ENCODE measurements around the gene PHGDH.
"Not testable (repeated sequence)": the region's sequence is repeated elsewhere in the genome, so short reads cannot be mapped to it uniquely, and the experiment has no call there.

The PHGDH gene

GRCh38 chr1:119711804-119712341 lies at the start of gene PHGDH:
TSS of gene PHGDH (plus strand) at chr1:119711934. CDS start at chr1:119712023, 89 bp downstream.
- peak; percentile 89 for DNase-seq

GRCh38 chr1:119662034-119662437 lies 49.7 kb upstream of the PHGDH start:
- no peak for DNase-seq

GRCh38 chr1:119664067-119664466 lies 47.7 kb upstream of the PHGDH start:
- no peak for DNase-seq

GRCh38 chr1:119667173-119667572 lies 44.6 kb upstream of the PHGDH start:
- no peak for DNase-seq

- DNase-seq, result no peak
These were observed 40.8 kb upstream of the PHGDH start for GRCh38 chr1:119670898-119671297.

DNA sequence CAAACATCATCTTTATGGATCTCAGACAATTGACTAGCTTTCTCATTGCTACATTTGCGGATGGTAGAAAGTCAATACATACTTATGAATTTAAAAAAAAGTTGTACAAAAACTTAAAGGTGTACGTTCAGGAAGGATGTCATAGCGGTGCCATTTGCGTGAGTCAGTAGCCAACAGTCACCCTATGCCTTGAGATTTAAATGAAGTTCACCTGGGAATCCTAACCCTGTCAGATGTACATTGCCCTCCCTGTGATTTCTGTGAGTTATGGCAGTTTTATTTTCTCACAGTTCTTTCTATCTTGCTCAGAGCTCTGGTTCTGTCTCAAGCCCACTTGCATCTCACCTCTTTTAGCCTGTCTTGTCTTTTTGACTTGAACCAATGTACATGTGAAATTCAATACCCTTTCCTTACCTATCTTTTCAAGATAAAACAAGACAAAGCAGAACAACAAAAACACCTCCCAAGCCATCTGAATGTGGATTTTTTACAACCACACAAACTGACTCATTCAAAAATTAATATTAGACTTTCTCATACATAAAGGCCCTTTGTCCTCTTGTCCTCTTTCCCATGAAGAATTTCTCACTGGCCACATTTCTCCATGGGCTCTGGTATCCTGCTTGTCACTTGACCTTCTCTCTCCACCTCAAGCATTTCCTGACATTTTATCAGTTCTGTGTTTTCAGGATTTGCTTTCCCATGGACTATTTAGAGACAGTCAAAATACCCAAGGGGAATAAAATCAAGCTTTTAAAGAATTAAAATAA lies 38.4 kb upstream of the PHGDH start:
- DNase-seq, result no peak

- no peak for DNase-seq
These were observed 37.6 kb upstream of the PHGDH start for GRCh38 chr1:119674111-119674526.

GRCh38 chr1:119674835-119675289 lies 36.9 kb upstream of the PHGDH start:
- peak; percentile 41 for DNase-seq

GRCh38 chr1:119675349-119676345 lies 36.1 kb upstream of the PHGDH start:
- peak; percentile 85 for DNase-seq

GRCh38 chr1:119676571-119677206 lies 35.0 kb upstream of the PHGDH start:
- DNase-seq, result no peak

- DNase-seq, result no peak
These were observed 32.5 kb upstream of the PHGDH start for GRCh38 chr1:119679223-119679622.

GRCh38 chr1:119680193-119680592 lies 31.5 kb upstream of the PHGDH start:
- DNase-seq, result no peak

DNA sequence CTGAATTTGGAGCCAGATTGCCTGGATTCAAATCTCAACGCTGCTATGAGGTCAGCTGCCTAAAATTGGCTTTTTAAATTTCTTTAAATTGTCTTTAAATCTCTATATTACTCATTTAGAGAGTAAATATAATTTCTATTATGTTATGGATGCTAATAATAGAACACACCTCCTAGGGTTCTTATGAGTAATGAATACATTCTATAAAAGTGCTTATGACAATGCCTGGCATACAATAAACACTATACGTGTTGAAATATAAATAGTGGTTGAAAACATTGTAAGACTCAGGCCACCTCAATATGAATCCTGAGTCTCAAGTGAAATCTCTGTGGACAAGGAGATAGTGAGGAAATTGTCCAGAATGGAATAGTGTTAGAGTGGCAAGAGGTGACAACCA lies 31.0 kb upstream of the PHGDH start:
- DNase-seq, result no peak

- DNase-seq, result no peak
These were observed 30.2 kb upstream of the PHGDH start for GRCh38 chr1:119681560-119681959.

DNA sequence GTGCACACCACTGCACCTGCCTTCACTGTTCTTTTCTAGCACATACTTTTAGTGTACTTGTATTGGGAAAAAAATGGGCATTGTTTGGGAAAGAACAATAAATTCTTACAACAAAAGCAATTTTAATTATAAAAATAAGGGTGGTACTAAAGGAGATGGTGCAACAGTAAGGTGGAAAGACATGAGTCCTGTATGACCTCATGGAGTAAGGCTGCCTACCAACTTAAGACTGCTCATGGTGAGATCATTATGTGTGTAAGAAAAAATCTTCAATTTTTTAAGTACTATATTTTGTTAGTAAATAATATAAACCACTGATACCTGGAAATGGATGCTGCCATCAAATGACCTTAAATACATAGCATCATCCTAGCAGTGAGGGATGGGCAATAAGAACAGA lies 29.6 kb upstream of the PHGDH start:
- DNase-seq, result no peak

GRCh38 chr1:119683893-119684292 lies 27.8 kb upstream of the PHGDH start:
- DNase-seq, result no peak

GRCh38 chr1:119686661-119687060 lies 25.1 kb upstream of the PHGDH start:
- no peak for DNase-seq

GRCh38 chr1:119687434-119688079 lies 24.2 kb upstream of the PHGDH start:
- no peak for DNase-seq

DNA sequence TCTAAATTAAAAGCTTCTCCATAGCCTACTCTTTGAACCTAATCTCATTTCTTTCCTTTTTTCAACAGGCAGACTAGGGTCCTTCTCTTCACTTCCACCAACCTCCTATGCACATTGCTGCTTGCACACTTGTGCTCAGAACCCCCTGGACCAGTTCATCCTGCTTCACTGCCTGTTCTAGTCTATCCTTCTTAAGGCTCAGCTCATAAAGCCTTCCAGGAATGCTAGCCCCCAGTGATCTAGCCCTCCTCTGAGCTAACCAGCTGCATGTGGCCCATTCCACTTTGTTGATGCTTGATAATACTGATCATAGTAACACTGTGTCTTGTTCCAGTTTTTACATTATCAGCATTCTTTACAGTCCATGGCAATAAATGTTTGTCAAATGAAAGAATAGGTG lies 22.9 kb upstream of the PHGDH start:
- no peak for DNase-seq

- no peak for DNase-seq
These were observed 22.2 kb upstream of the PHGDH start for GRCh38 chr1:119689511-119689910.

DNA sequence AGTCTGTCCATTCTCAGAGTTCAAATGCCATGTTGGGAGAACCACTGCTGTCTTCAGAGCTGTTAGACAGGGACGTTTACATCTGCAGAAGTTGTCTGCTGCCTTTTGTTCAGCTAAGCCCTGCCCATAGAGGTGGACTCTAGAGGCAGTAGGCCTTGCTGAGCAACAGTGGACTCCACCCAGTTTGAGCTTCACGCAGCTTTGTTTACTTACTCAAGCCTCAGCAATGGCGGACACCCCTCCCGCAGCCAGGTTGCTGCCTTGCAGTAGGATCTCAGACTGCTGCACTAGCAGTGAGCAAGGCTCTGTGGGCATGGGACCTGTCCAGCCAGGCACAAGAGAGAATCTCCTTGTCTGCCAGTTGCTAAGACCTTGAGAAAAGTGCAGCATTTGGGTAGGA lies 14.9 kb upstream of the PHGDH start:
- not testable (repeated sequence) for DNase-seq

GRCh38 chr1:119697598-119697997 lies 14.1 kb upstream of the PHGDH start:
- no peak for DNase-seq

Data from right hindlimb (tissue), 1 donor.